Chondrocyte (in vitro differentiated cells): ENCODE data around the gene SERPINA1. TPM values are rescaled to one million over a fixed set of nuclear protein-coding genes. Genes with fewer than 3 reads are reported as not detected.

Experiments
- DNase-seq: peaks from one replicate; pipeline ENCODE4 v3.0.0; 2021; ENCODE audit warnings: mixed read lengths, low spot score
- H3K27ac Mint-ChIP-seq: one replicate; pipeline ENCODE4 v1.8.0; 2021; ENCODE audit warnings: mild to moderate bottlenecking, moderate library complexity, mixed read lengths; ENCODE audit not compliant: unreplicated experiment
- H3K27me3 Mint-ChIP-seq: 2 replicates; pipeline ENCODE4 v1.8.0; 2021; ENCODE audit warnings: low read depth, mixed read lengths
- H3K36me3 Mint-ChIP-seq: 2 replicates; pipeline ENCODE4 v1.8.0; 2021; ENCODE audit warnings: low read depth, mixed read lengths
- H3K4me1 Mint-ChIP-seq: 2 replicates; pipeline ENCODE4 v1.8.0; 2021; ENCODE audit warnings: low read depth, mild to moderate bottlenecking, mixed read lengths
- H3K4me3 Mint-ChIP-seq: one replicate; pipeline ENCODE4 v1.8.0; 2021; ENCODE audit warnings: mild to moderate bottlenecking, moderate library complexity, mixed read lengths; ENCODE audit not compliant: unreplicated experiment
- H3K9me3 Mint-ChIP-seq: 2 replicates; pipeline ENCODE4 v1.8.0; 2021; ENCODE audit warnings: low read depth, mixed read lengths
- total RNA-seq: library from RNA; stranded (reverse); gene quantifications from 3 replicates; pipeline ENCODE4 v1.2.1, GENCODE V29; 2021
- TF ChIP-seq, protein P1 (sequence below): fragments of 200-600 bp; sonication (generic); IDR thresholded peaks from 2 replicates; pipeline ENCODE4 v1.5.0; 2021; ENCODE audit warnings: antibody characterized with exemption, mild to moderate bottlenecking, moderate library complexity

Gene SERPINA1
- total RNA-seq, 1 donor from 2014 or later: 0.20 TPM

DNA sequence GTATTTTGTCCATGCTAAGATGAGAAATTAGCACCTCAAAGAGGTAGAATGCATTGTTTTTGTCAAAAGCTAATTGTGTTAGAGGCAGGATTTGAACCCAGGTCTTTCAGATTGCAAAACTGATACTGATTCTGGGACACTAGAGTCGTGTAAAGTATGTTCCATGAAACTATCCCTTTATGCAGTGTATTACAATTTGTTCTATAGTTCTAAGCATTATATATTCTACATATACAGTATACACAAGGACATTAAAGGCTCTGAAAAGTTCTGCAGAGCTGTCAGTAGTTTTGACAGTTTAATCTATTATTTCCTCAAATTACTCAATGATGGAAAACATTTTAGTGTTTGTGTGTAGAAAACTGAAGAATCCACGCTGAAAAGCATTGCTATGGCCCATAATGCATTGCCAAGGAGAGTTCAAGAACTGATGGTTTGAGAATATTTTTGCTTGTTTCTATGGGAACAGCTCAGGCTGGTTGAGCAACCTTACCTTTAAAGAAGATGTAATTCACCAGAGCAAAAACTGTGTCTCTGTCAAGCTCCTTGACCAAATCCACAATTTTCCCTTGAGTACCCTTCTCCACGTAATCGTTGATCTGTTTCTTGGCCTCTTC lies 6.2 kb downstream of the SERPINA1 start:
- peaks cover 10% of the 10 kb centered on the region for H3K4me1 Mint-ChIP-seq
- peaks cover 11% of the 10 kb centered on the region for H3K27me3 Mint-ChIP-seq
- no peaks in the 10 kb centered on the region for H3K9me3 Mint-ChIP-seq
- no peaks in the 10 kb centered on the region for H3K36me3 Mint-ChIP-seq
- H3K4me3 Mint-ChIP-seq: no peak overlapping the region
- no peak for DNase-seq
- TF ChIP-seq, protein P1, sequence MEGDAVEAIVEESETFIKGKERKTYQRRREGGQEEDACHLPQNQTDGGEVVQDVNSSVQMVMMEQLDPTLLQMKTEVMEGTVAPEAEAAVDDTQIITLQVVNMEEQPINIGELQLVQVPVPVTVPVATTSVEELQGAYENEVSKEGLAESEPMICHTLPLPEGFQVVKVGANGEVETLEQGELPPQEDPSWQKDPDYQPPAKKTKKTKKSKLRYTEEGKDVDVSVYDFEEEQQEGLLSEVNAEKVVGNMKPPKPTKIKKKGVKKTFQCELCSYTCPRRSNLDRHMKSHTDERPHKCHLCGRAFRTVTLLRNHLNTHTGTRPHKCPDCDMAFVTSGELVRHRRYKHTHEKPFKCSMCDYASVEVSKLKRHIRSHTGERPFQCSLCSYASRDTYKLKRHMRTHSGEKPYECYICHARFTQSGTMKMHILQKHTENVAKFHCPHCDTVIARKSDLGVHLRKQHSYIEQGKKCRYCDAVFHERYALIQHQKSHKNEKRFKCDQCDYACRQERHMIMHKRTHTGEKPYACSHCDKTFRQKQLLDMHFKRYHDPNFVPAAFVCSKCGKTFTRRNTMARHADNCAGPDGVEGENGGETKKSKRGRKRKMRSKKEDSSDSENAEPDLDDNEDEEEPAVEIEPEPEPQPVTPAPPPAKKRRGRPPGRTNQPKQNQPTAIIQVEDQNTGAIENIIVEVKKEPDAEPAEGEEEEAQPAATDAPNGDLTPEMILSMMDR: no peak
- no peak overlapping the region for H3K27ac Mint-ChIP-seq

DNA sequence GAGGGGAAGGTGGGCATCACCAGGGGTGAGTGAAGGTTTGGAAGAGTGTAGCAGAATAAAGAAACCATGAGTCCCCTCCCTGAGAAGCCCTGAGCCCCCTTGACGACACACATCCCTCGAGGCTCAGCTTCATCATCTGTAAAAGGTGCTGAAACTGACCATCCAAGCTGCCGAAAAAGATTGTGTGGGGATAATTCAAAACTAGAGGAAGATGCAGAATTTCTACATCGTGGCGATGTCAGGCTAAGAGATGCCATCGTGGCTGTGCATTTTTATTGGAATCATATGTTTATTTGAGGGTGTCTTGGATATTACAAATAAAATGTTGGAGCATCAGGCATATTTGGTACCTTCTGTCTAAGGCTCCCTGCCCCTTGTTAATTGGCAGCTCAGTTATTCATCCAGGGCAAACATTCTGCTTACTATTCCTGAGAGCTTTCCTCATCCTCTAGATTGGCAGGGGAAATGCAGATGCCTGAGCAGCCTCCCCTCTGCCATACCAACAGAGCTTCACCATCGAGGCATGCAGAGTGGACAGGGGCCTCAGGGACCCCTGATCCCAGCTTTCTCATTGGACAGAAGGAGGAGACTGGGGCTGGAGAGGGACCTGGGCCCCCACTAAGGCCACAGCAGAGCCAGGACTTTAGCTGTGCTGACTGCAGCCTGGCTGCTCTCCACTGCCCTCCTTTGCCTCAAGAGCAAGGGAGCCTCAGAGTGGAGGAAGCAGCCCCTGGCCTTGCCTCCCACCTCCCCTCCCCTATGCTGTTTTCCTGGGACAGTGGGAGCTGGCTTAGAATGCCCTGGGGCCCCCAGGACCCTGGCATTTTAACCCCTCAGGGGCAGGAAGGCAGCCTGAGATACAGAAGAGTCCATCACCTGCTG lies 7.0 kb downstream of the SERPINA1 start:
- DNase-seq: no peak
- H3K27me3 Mint-ChIP-seq: peaks cover 11% of the 10 kb centered on the region
- no peaks in the 10 kb centered on the region for H3K9me3 Mint-ChIP-seq
- no peak overlapping the region for H3K4me3 Mint-ChIP-seq
- TF ChIP-seq, protein P1: no peak
- no peak overlapping the region for H3K27ac Mint-ChIP-seq
- H3K36me3 Mint-ChIP-seq: no peaks in the 10 kb centered on the region
- peaks cover 10% of the 10 kb centered on the region for H3K4me1 Mint-ChIP-seq

DNA sequence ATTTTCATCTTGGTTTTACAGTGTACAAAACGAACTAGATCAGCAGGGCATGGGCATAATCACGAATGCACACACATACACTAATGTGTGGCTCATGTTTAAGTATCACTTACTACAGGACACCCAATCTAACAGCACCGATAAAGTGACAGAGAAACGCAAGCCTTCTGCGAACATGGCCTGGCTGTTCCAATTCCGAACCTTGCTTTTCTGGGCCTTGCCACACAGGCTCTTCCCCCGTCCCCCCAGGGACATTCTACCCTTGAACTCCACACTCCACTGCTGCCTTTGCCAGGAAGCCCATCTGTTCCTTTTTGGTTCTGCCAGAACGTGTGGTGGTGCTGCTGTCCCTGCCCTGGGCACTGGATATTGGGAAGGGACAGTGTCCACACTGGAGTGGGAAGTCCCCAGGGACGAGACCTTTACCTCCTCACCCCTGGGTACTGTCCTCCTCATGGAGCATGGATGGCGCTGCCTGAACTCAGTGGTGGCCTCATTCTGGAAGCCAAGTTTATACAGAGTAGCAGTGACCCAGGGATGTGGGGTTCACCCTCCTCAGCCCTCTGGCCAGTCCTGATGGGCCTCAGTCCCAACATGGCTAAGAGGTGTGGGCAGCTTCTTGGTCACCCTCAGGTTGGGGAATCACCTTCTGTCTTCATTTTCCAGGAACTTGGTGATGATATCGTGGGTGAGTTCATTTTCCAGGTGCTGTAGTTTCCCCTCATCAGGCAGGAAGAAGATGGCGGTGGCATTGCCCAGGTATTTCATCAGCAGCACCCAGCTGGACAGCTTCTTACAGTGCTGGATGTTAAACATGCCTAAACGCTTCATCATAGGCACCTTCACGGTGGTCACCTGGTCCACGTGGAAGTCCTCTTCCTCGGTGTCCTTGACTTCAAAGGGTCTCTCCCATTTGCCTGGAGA lies 7.9 kb downstream of the SERPINA1 start:
- Mint-ChIP-seq H3K4me1 (peaks cover 10% of the 10 kb centered on the region), H3K27ac (no peak overlapping the region), H3K27me3 (peaks cover 11% of the 10 kb centered on the region), H3K9me3 (no peaks in the 10 kb centered on the region), H3K36me3 (no peaks in the 10 kb centered on the region), H3K4me3 (no peak overlapping the region)
- DNase-seq: no peak
- TF ChIP-seq, protein P1: no peak

DNA sequence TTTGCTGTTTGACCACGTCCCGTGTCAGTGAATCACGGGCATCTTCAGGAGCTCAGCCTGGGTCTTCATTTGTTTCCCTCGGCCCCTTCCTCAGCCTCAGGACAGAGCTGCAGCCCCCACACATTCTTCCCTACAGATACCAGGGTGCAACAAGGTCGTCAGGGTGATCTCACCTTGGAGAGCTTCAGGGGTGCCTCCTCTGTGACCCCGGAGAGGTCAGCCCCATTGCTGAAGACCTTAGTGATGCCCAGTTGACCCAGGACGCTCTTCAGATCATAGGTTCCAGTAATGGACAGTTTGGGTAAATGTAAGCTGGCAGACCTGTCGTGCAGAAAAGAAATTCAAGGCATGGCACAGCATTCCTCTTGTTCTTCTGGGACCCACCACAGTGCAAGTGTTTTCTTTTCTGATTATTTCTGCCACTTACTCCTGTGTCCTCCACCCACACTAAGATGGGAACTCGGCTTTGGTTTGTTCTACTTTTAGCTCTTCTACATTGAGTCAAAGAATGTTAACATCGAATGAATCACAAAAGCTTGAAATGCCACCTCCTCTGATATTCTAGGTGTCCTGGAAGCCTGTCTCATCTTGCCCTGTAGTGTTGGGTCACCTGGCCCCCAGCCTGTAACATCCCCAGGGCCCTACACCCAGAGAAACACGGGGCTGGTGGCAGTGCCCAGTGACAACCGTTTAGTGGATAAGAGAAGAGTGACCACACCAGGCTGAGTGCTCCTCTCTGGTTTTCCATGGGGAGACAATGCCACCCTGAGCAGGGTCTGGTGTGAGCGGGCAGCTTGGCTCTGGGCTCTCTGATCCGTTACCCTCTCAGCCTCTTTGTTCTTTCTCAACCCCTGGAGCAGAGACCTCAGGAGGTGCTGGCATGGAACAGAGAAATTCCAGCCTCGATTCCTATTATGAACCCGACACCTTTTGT lies 8.8 kb downstream of the SERPINA1 start:
- Mint-ChIP-seq H3K9me3 (no peaks in the 10 kb centered on the region), H3K27ac (no peak overlapping the region), H3K36me3 (no peaks in the 10 kb centered on the region), H3K27me3 (peaks cover 11% of the 10 kb centered on the region), H3K4me3 (no peak overlapping the region), H3K4me1 (peaks cover 10% of the 10 kb centered on the region)
- DNase-seq: no peak
- TF ChIP-seq, protein P1: no peak
